ENCODE results near the gene NRCAM.

NRCAM gene

GRCh38 chr7:108457871-108458270 is 1.6 kb upstream of the NRCAM start:
- no peak for DNase-seq

GRCh38 chr7:108456845-108457540 is 757 bp upstream of the NRCAM start:
- DNase-seq: no peak

- no peak for DNase-seq
Measured at GRCh38 chr7:108455551-108455997, 662 bp downstream of the NRCAM start.

GRCh38 chr7:108454674-108455550 is 1.3 kb downstream of the NRCAM start:
- DNase-seq: no peak

GRCh38 chr7:108454317-108454673 is 1.9 kb downstream of the NRCAM start:
- no peak for DNase-seq

- DNase-seq: no peak
Measured at GRCh38 chr7:108453320-108453719, 2.9 kb downstream of the NRCAM start.

- DNase-seq: no peak
Measured at GRCh38 chr7:108452707-108453106, 3.5 kb downstream of the NRCAM start.

- DNase-seq: no peak
Measured at GRCh38 chr7:108451296-108451848, 4.9 kb downstream of the NRCAM start.

GRCh38 chr7:108450160-108450559 is 6.1 kb downstream of the NRCAM start:
- no peak for DNase-seq

GRCh38 chr7:108449521-108449920 is 6.7 kb downstream of the NRCAM start:
- DNase-seq: no peak

GRCh38 chr7:108448584-108449505 is 7.4 kb downstream of the NRCAM start:
- DNase-seq: no peak

GRCh38 chr7:108442039-108442568 is 14.1 kb downstream of the NRCAM start:
- DNase-seq: no peak

- DNase-seq: no peak
Measured at GRCh38 chr7:108441392-108441955, 14.8 kb downstream of the NRCAM start.

- no peak for DNase-seq
Measured at GRCh38 chr7:108440613-108441012, 15.6 kb downstream of the NRCAM start.

- no peak for DNase-seq
Measured at GRCh38 chr7:108436906-108437305, 19.3 kb downstream of the NRCAM start.

GRCh38 chr7:108434010-108434409 is 22.2 kb downstream of the NRCAM start:
- DNase-seq: no peak

- DNase-seq: no peak
Measured at GRCh38 chr7:108431099-108431498, 25.1 kb downstream of the NRCAM start.

GRCh38 chr7:108430664-108431063 is 25.6 kb downstream of the NRCAM start:
- no peak for DNase-seq

- DNase-seq: no peak
Measured at GRCh38 chr7:108427766-108428165, 28.5 kb downstream of the NRCAM start.

- DNase-seq: no peak
Measured at GRCh38 chr7:108425714-108426275, 30.4 kb downstream of the NRCAM start.

GRCh38 chr7:108424013-108424412 is 32.2 kb downstream of the NRCAM start:
- no peak for DNase-seq

Measured in activated naive CD4-positive, alpha-beta T cell (primary cell).